Gastroesophageal sphincter (tissue), 3 donors: ENCODE results near the gene CNNM3.

Source experiments
- POLR2A ChIP-seq, 2 donors: fragments of 450-650 bp; IDR thresholded peaks; one replicate each; pipeline ENCODE4 v1.6.1; 2017; ENCODE audit warnings: antibody characterized with exemption in 2 of 2, mild to moderate bottlenecking in 2 of 2, moderate library complexity in 1 of 2
- TF ChIP-seq, protein P1 (sequence below), 4 experiments: fragments of 200-600 bp in 2 of 4; fragments of 450-650 bp in 2 of 4; sonication (generic) in 1 of 4; IDR thresholded peaks; one replicate each; pipeline ENCODE4 v1.5.1; 2017 to 2019; ENCODE audit warnings: antibody characterized with exemption in 4 of 4, mild to moderate bottlenecking in 2 of 4, moderate library complexity in 2 of 4

DNA sequence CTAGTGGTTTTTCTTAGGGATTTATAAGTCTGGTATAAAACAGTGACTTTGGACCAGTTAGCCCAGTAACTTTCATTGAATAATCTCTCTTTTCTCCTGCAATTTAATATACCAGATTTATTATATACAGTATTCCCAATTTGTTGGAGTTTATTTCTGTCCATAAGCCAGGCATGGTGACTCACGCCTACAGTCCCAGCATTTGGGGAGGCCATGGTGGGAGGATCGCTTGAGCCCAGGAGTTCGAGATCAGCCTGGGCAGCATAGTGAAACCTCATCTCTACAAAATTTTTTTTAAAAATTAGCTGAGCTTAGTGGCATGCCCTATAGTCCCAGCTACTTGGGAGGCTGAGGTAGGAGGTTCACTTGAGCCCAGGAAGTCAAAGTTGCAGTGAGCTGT, 28.7 kb upstream of the CNNM3 start:
- TF ChIP-seq POLR2A (IDR thresholded peaks at IDR 0.05) = no peak
- TF ChIP-seq, protein P1, sequence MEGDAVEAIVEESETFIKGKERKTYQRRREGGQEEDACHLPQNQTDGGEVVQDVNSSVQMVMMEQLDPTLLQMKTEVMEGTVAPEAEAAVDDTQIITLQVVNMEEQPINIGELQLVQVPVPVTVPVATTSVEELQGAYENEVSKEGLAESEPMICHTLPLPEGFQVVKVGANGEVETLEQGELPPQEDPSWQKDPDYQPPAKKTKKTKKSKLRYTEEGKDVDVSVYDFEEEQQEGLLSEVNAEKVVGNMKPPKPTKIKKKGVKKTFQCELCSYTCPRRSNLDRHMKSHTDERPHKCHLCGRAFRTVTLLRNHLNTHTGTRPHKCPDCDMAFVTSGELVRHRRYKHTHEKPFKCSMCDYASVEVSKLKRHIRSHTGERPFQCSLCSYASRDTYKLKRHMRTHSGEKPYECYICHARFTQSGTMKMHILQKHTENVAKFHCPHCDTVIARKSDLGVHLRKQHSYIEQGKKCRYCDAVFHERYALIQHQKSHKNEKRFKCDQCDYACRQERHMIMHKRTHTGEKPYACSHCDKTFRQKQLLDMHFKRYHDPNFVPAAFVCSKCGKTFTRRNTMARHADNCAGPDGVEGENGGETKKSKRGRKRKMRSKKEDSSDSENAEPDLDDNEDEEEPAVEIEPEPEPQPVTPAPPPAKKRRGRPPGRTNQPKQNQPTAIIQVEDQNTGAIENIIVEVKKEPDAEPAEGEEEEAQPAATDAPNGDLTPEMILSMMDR (IDR thresholded peaks at IDR 0.05) = no peak
